Caki2 (cell line): ENCODE data around the gene GGTLC3. TPM values are rescaled to one million over a fixed set of nuclear protein-coding genes. Genes with fewer than 3 reads are reported as not detected.
"Not testable (repeated sequence)": the region's sequence is repeated elsewhere in the genome, so short reads cannot be mapped to it uniquely, and the experiment has no call there.

Source experiments
- DNase-seq: peaks from one replicate; pipeline ENCODE4 v3.0.0-alpha.2; 2015; ENCODE audit warnings: low read depth
- in situ Hi-C: cut with HindIII; loops from 2 replicates; pipeline ENCODE4 v1.10.0; 2016; ENCODE audit warnings: low sequenced_read_pairs, low pct_unique_long_range_greater_than_20kb, mixed read lengths
- total RNA-seq: library from RNA; depleted of rRNA; stranded (reverse); fragments of >200 nt; shearing (Covaris generic); gene quantifications from 2 replicates; pipeline ENCODE4 v1.2.3, GENCODE V29; 2014; ENCODE audit warnings: low replicate concordance; rRNA removed

The GGTLC3 gene
- total RNA-seq, 1 experiment from 2014 or later: not detected

DNA sequence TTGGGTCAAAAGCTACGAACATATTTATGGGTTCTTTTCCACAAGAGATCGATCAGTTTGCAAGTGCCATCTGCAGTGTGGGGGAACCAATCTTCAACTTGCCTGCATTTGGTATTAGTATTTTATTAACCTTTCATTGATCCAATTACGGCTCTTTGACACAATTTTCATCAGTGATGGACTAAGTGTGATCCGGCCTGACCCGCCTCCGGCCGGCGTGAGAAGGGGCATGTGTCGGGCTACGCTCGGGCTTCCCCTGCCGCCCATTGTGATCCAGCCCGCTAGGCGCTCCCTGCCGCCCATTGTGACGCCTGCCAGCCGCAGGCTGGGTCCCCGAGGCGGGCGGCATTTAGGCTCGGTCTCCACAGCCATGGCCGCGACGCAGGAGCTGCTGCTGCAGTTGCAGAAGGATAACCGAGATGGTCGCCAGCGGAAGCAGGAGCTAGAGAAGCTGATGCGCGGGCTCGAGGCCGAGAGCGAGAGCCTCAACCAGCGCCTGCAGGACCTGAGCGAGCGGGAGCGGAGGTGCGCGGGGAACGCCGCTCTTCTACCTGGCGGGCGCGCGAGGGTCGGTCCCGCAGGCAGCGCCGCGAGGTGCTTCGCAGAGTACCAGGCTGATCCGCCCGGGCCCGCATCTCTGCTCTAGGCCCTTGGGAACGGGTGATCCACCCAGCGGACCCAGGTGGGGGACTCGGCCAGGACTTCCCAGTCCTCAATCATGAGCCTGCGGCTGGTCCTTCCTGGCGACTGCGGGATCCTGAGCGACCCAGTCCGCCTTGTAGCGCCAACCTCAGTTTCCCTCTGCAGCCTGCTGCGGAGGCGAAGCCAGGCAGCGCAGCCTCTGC lies 10.0 kb upstream of the GGTLC3 start, which contains the start of gene TMEM191B:
TMEM191B (plus strand) TSS at position 51 of the 845 bp plus-strand sequence; CDS start at position 230, 179 bp downstream.
- DNase-seq, in situ Hi-C loops: not testable (repeated sequence)

DNA sequence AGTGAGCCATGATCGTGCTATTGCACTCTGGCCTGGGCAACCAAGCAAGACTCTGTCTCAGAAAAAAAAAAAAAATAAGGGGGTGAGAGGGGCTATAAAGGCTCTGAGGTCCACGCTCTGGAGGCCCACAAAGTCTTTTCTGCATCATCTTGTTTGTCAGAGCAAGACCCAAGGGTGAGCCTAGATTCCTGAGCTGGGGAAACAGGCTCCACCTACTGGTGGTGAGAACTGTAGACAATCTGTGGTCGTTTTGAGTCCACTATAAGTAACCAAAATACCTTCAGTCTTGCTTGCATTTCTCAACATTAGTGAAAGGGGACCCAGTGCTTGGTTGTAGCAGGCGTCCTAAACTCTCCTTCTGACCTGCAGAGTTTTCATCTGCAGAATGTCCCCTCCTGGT lies 5.4 kb upstream of the GGTLC3 start:
- in situ Hi-C loops: not testable (repeated sequence)

DNA sequence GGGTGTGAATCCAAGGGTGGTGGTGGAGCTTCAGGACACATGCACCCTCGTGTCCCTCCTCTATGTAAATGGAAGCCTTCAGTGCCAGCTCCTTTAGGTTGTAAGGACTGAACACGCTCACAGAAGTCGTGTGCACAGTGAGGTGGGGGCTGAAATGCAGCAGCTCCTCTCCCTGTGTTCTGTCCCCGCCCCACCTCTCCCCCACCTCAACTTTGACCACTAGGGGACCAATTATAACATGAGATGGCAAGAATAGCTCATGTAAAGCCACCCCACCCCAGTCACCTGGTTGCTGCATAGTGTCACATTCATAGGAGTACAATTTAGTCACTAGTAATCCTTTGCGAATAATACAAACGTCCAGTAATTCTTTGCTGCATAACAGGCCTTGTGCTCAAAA lies 4.8 kb upstream of the GGTLC3 start:
- in situ Hi-C loops, DNase-seq: not testable (repeated sequence)

More for the DNA sequence above, 5.4 kb upstream of the GGTLC3 start:
- DNase-seq: not testable (repeated sequence)

DNA sequence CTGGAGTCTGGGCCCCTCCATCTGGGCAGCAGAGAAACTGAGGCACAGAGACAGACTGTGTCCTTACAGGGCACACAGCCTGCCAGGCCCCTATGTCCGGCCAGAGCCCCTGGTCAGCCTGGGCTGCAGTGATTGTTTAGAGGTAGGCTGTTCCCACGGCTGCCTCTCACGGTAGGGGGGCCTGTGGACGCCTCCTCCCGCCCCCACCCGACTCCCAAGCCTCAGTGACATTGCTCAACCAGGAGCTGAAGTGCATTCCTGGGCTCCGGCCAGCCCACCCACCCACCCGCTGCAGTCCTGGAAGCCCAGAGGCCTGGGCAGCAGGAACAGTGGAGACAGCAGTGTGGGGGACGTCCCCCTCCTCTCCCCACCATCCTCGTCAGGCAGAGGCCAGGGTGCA lies 4.5 kb downstream of the GGTLC3 start:
- in situ Hi-C loops, DNase-seq: not testable (repeated sequence)

DNA sequence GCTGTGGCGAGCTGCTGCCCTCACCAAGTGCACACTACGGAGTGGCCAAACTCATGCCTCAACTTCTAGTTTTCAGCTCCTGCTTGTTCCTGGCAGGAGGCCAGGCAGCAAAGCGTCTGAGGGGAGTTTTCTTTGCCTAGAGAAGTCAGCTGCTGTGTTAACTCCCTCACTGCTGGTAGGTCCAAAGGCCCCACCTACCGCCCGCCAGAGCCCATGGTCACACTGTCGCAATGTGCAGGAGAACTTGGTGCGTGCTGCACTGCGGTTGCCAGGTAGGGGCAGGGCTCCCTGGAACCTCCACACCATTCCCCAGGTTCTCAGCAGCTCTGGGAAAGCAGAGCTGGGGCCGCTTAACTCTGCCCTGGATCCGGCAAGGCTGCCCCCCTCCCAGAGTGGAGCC lies 5.6 kb downstream of the GGTLC3 start:
- DNase-seq, in situ Hi-C loops: not testable (repeated sequence)

DNA sequence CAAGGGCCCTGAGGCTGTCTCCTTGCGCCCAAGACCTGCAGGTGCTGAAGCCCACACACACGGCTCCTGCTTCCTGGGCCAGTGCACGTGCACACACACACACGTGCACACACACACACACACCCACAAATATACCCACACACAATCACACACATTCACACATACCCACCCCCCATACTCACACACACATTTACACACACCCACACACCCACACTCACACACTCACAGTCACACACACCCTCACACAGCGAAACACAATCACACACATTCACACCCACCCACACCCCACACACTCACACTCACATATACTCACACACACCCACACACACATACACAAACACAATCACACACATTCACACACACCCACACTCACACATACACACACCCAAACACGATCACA lies 6.6 kb downstream of the GGTLC3 start:
- in situ Hi-C loops: not testable (repeated sequence)

DNA sequence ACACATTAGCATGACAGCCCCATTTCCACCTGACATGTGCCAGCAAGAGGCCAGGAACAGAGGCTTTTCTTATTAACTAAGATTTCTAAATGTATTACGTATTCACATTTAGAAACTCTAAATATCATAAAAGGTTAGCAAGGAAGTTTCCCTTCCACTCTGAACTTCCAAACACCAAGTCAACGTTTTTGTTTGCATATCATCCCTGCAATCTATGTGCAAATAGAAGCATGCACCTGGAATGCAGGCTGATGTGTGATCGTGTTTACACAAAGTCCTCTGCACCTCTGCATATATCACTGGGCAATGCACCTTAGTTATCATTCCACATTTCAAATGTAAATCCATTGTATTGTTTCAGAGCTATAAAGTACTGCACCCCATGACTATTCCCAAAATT lies 21.7 kb downstream of the GGTLC3 start:
- in situ Hi-C loops, DNase-seq: not testable (repeated sequence)

More for the DNA sequence above, 6.6 kb downstream of the GGTLC3 start:
- DNase-seq: not testable (repeated sequence)

Other genes with a start within 250 kb of the GGTLC3 start
- not detected in 2 replicates for gene TMEM191B, start 9.6 kb upstream of the GGTLC3 start, total RNA-seq
- gene RIMBP3, start 93.8 kb upstream of the GGTLC3 start, total RNA-seq: 3.7 and 7.8 TPM in 2 replicates